B cell (primary cell): ENCODE results near the gene PRRC2A. TPM values are rescaled to one million over a fixed set of nuclear protein-coding genes. Genes with fewer than 3 reads are reported as not detected.

ENCODE experiments used
- ATAC-seq: fragments of 200-7000 bp; cut with Tn5 transposase; one replicate; pipeline ENCODE4 v1.10.0; 2021; ENCODE audit warnings: low read depth, mild to moderate bottlenecking, moderate number of reproducible peaks, moderate library complexity
- CTCF ChIA-PET: fragments of 350-600 bp; sonication (Branson Sonifier 250); formaldehyde crosslinking; loops from one replicate; lab custom pipeline; 2021; ENCODE audit warnings: antibody characterized with exemption, inconsistent platforms; lab: Charles Lee
- POLR2A ChIA-PET: fragments of 350-600 bp; sonication (Branson Sonifier 250); formaldehyde crosslinking; loops from one replicate; lab custom pipeline; 2021; ENCODE audit warnings: antibody characterized with exemption; lab: Charles Lee
- DNase-seq: peaks from one replicate; pipeline ENCODE4 v3.0.0; 2013
- H2AFZ ChIP-seq: 2 replicates; pipeline ENCODE4 v1.6.1; 2012; ENCODE audit warnings: mild to moderate bottlenecking, low read depth, low read length; ENCODE audit not compliant: insufficient read depth, poor library complexity, severe bottlenecking
- H3K27ac ChIP-seq, 2 donors: 1 replicate in 1 of 2; 2 replicates in 1 of 2; pipeline ENCODE4 v1.5.1; 2012 to 2013; ENCODE audit warnings: low read length in 2 of 2, mild to moderate bottlenecking in 2 of 2, moderate library complexity in 1 of 2
- H3K27me3 ChIP-seq, 4 experiments: fragments of 200-600 bp in 1 of 4; sonication (generic) in 1 of 4; replicated peaks in 1 of 4; 1 replicate in 2 of 4; 2 replicates in 2 of 4; pipeline versions ENCODE4 v1.6.1 to v1.7.0; 2013 to 2016; ENCODE audit warnings: low read length in 3 of 4, mild to moderate bottlenecking in 2 of 4, mixed read lengths in 1 of 4, moderate library complexity in 1 of 4; ENCODE audit not compliant: insufficient read depth in 4 of 4, control insufficient read depth in 3 of 4; ENCODE audit errors: control extremely low read depth in 1 of 4
- H3K36me3 ChIP-seq, 2 experiments: replicated peaks in 1 of 2; 1 replicate in 1 of 2; 2 replicates in 1 of 2; pipeline versions ENCODE4 v1.6.1 to v1.7.1; 2013; ENCODE audit warnings: low read length in 1 of 2; ENCODE audit not compliant: insufficient read depth in 2 of 2, control insufficient read depth in 1 of 2; ENCODE audit errors: control extremely low read depth in 1 of 2, extremely low read depth in 1 of 2
- H3K4me1 ChIP-seq, 2 donors: fragments of 200-600 bp in 1 of 2; sonication (generic) in 1 of 2; 1 replicate in 1 of 2; 2 replicates in 1 of 2; pipeline versions ENCODE4 v1.5.1 to v1.6.1; 2013 to 2017; ENCODE audit warnings: low read length in 2 of 2; ENCODE audit not compliant: control insufficient read depth in 2 of 2, insufficient read depth in 2 of 2
- H3K4me2 ChIP-seq: replicated peaks from 2 replicates; pipeline ENCODE3; 2012; ENCODE audit warnings: mild to moderate bottlenecking, low read depth, low read length; ENCODE audit not compliant: poor library complexity, severe bottlenecking
- H3K4me3 ChIP-seq, 5 experiments: fragments of 200-600 bp in 1 of 5; sonication (generic) in 1 of 5; 1 replicate in 3 of 5; 2 replicates in 2 of 5; pipeline versions ENCODE4 v1.5.1 to v1.7.0; 2011 to 2016; ENCODE audit warnings: low read length in 4 of 5, mild to moderate bottlenecking in 4 of 5, low read depth in 2 of 5, control low read depth in 1 of 5, moderate library complexity in 1 of 5; ENCODE audit not compliant: insufficient read depth in 1 of 5; ENCODE audit errors: control extremely low read depth in 1 of 5, extremely low read depth in 1 of 5
- H3K79me2 ChIP-seq: fragments of 200-600 bp; sonication (generic); one replicate; pipeline ENCODE4 v1.6.0; 2016; ENCODE audit warnings: low read length; ENCODE audit not compliant: control insufficient read depth, insufficient read depth
- H3K9ac ChIP-seq: fragments of 200-600 bp; sonication (generic); 2 replicates; pipeline ENCODE4 v1.6.1; 2017; ENCODE audit warnings: mild to moderate bottlenecking, low read length, moderate library complexity
- H3K9me3 ChIP-seq, 3 donors: one replicate each; pipeline versions ENCODE4 v1.6.1 to v1.7.1; 2013; ENCODE audit warnings: low read length in 2 of 3; ENCODE audit not compliant: control insufficient read depth in 2 of 3, insufficient read depth in 1 of 3; ENCODE audit errors: control extremely low read depth in 1 of 3
- H4K20me1 ChIP-seq: 2 replicates; pipeline ENCODE4 v1.6.0; 2012; ENCODE audit warnings: mild to moderate bottlenecking, low read length; ENCODE audit not compliant: insufficient read depth, control insufficient read depth, poor library complexity, severe bottlenecking
- H3K27ac Mint-ChIP-seq: one replicate; pipeline ENCODE4 v1.8.0; 2021; ENCODE audit warnings: mixed read lengths
- H3K27me3 Mint-ChIP-seq: one replicate; pipeline ENCODE4 v1.8.0; 2021; ENCODE audit warnings: mixed read lengths
- H3K4me1 Mint-ChIP-seq: one replicate; pipeline ENCODE4 v1.8.0; 2021; ENCODE audit warnings: mixed read lengths
- H3K4me3 Mint-ChIP-seq: one replicate; pipeline ENCODE4 v1.8.0; 2021; ENCODE audit warnings: mixed read lengths
- H3K9me3 Mint-ChIP-seq: one replicate; pipeline ENCODE4 v1.8.0; 2022; ENCODE audit warnings: mixed read lengths; ENCODE audit not compliant: insufficient read depth
- CTCF ChIP-seq: fragments of 200-600 bp; IDR thresholded peaks from one replicate; pipeline ENCODE4 v1.8.0; 2022; ENCODE audit warnings: antibody characterized with exemption, mild to moderate bottlenecking
- EZH2 ChIP-seq: IDR thresholded peaks from 2 replicates; pipeline ENCODE4 v1.6.1; 2012; ENCODE audit warnings: borderline replicate concordance, low read depth, mild to moderate bottlenecking, moderate library complexity, low read length; ENCODE audit not compliant: insufficient read depth, poor library complexity, severe bottlenecking
- WGBS: methylation state at CpG from one replicate; pipeline ENCODE4 v1.1.5; 2013; ENCODE audit warnings: missing lambda C conversion rate; ENCODE audit not compliant: insufficient coverage; 5-methylcytosine and 5-hydroxymethylcytosine counted together
- intact Hi-C: fragments of 100-400 bp; cut with micrococcal nuclease; formaldehyde crosslinking; loops from one replicate; pipeline ENCODE4 v1.10.0; 2022
- polyA plus RNA-seq: library from polyadenylated mRNA; depleted of rRNA; stranded (reverse); fragments of >200 nt; gene quantifications from 2 replicates; pipeline ENCODE4 v1.2.3, GENCODE V29; 2012
- total RNA-seq, 2 donors: library from RNA; stranded (reverse); fragments of 120-200 nt in 1 of 2; gene quantifications; 1 replicate in 1 of 2; 2 replicates in 1 of 2; pipeline versions ENCODE4 v1.2.3 to v1.2.4, GENCODE V29; 2013 to 2022

PRRC2A gene
- total and polyA plus RNA-seq, 2 donors (not counting 1 experiment from before 2014, with no cell fraction given) = 153 to 265 TPM

GRCh38 chr6:31631209-31631608, 10.7 kb downstream of the PRRC2A start:
- Mint-ChIP-seq H3K4me3 (no peak overlapping the region), H3K27me3 (no peaks in the 10 kb centered on the region), H3K4me1 (no peaks in the 10 kb centered on the region), H3K9me3 (no peaks in the 10 kb centered on the region), H3K27ac (no peak overlapping the region)
- H3K27me3 ChIP-seq = no peaks in the 10 kb centered on the region
- no peak overlapping the region for H3K4me3 ChIP-seq
- 93% methylated on average over 13 of the region's 16 CpGs for WGBS
- H2AFZ ChIP-seq = no peak overlapping the region
- H3K9me3 ChIP-seq = no peaks in the 10 kb centered on the region
- H3K9ac ChIP-seq = no peak overlapping the region
- DNase-seq (no peak), ATAC-seq (no peak)
- intact Hi-C loops = no loop called here
- CTCF ChIA-PET = no interaction called here
- no peak overlapping the region for H3K27ac ChIP-seq
- TF ChIP-seq EZH2 (no peak), CTCF (no peak)
- H3K4me2 ChIP-seq = no peak overlapping the region
- H3K36me3 ChIP-seq = peaks cover 6 to 91% of the 10 kb centered on the region in 2 experiments
- POLR2A ChIA-PET = no interaction called here
- peaks cover 46% of the 10 kb centered on the region for H4K20me1 ChIP-seq
- no peaks in the 10 kb centered on the region for H3K4me1 ChIP-seq
- peaks cover 6% of the 10 kb centered on the region for H3K79me2 ChIP-seq

- Mint-ChIP-seq H3K27ac (no peak overlapping the region), H3K27me3 (no peaks in the 10 kb centered on the region), H3K4me1 (no peaks in the 10 kb centered on the region), H3K9me3 (no peaks in the 10 kb centered on the region), H3K4me3 (no peak overlapping the region)
- intact Hi-C loops = no loop called here
- no peak overlapping the region for H2AFZ ChIP-seq
- H3K4me3 ChIP-seq = no peak overlapping the region
- no peaks in the 10 kb centered on the region for H3K4me1 ChIP-seq
- H3K27me3 ChIP-seq = no peaks in the 10 kb centered on the region
- TF ChIP-seq CTCF = no peak
- no peak for TF ChIP-seq EZH2
- ChIA-PET CTCF (no interaction called here), POLR2A (no interaction called here)
- H3K79me2 ChIP-seq = peaks cover 6% of the 10 kb centered on the region
- no peak overlapping the region for H3K4me2 ChIP-seq
- WGBS = 96% methylated on average over 24 of the region's 32 CpGs
- DNase-seq (no peak), ATAC-seq (no peak)
- peaks cover 3 to 91% of the 10 kb centered on the region in 2 experiments for H3K36me3 ChIP-seq
- H3K9me3 ChIP-seq = no peaks in the 10 kb centered on the region
- H3K9ac ChIP-seq = no peak overlapping the region
- no peak overlapping the region for H3K27ac ChIP-seq
- H4K20me1 ChIP-seq = peaks cover 46% of the 10 kb centered on the region
Observed at GRCh38 chr6:31631681-31632278, 11.3 kb downstream of the PRRC2A start.
